Upper lobe of left lung (tissue), 6 donors: ENCODE measurements around the gene SEM1. TPM values are rescaled to one million over a fixed set of nuclear protein-coding genes. Genes with fewer than 3 reads are reported as not detected.

Source experiments
- ATAC-seq, 2 donors: fragments of 200-7000 bp; cut with Tn5 transposase; one replicate each; pipeline ENCODE4 v1.9.1; 2022; ENCODE audit warnings: mild to moderate bottlenecking in 2 of 2, moderate library complexity in 2 of 2; ENCODE audit not compliant: low FRiP score in 2 of 2
- DNase-seq, 2 donors: peaks; one replicate each; pipeline ENCODE4 v3.0.0-alpha.2; 2019 to 2020
- H3K27ac ChIP-seq, 4 donors: fragments of 200-600 bp; sonication (generic); one replicate each; pipeline ENCODE4 v1.5.1; 2016 to 2019
- H3K27me3 ChIP-seq, 4 donors: fragments of 200-600 bp; sonication (generic); one replicate each; pipeline ENCODE4 v1.5.1; 2017 to 2019
- H3K36me3 ChIP-seq, 4 donors: fragments of 200-600 bp; sonication (generic); one replicate each; pipeline ENCODE4 v1.5.1; 2016 to 2019
- H3K4me1 ChIP-seq, 4 donors: fragments of 200-600 bp; sonication (generic); one replicate each; pipeline ENCODE4 v1.5.1; 2018 to 2019
- H3K4me3 ChIP-seq, 4 donors: fragments of 200-600 bp; sonication (generic); one replicate each; pipeline ENCODE4 v1.5.1; 2017 to 2019; ENCODE audit warnings: mild to moderate bottlenecking in 2 of 4, moderate library complexity in 1 of 4
- H3K9me3 ChIP-seq, 4 donors: fragments of 200-600 bp; sonication (generic); one replicate each; pipeline ENCODE4 v1.5.1; 2018 to 2019
- EP300 ChIP-seq, 4 donors: sonication (generic); formaldehyde crosslinking; IDR thresholded peaks; one replicate each; pipeline ENCODE4 v1.5.1; 2017; ENCODE audit warnings: antibody characterized with exemption in 4 of 4, control low read depth in 2 of 4
- POLR2A ChIP-seq, 4 donors: fragments of 450-650 bp; IDR thresholded peaks; one replicate each; pipeline ENCODE4 v1.5.1; 2016 to 2017; ENCODE audit warnings: antibody characterized with exemption in 4 of 4, mild to moderate bottlenecking in 2 of 4
- POLR2AphosphoS5 ChIP-seq, 2 donors: sonication (generic); formaldehyde crosslinking; IDR thresholded peaks; one replicate each; pipeline ENCODE4 v1.5.1; 2017; ENCODE audit warnings: antibody characterized with exemption in 2 of 2
- WGBS, 2 donors: methylation state at CpG; one replicate each; pipeline ENCODE4 v1.1.5; 2017 to 2018; 5-methylcytosine and 5-hydroxymethylcytosine counted together
- total RNA-seq, 6 donors: library from RNA; depleted of rRNA in 4 of 6; stranded (reverse); fragments of >200 nt in 4 of 6; gene quantifications; one replicate each; pipeline versions ENCODE4 v1.1.0 to v1.2.1, GENCODE V29; 2016 to 2021
- TF ChIP-seq, protein P1 (sequence below), 6 experiments: fragments of 450-650 bp in 4 of 6; fragments of 200-600 bp in 2 of 6; sonication (generic) in 2 of 6; IDR thresholded peaks; one replicate each; pipeline ENCODE4 v1.5.1; 2016 to 2019; ENCODE audit warnings: antibody characterized with exemption in 6 of 6
- donor health status: DM: no; HTN: no; CAD: no; lungs with moderate emphysema.
- donor health status: DM: no; HTN: yes; CAD: no; lungs with severe emphysema.

SEM1 gene
- total RNA-seq, 6 donors from 2014 or later: 27.1 to 41.9 (median 32.9) TPM

DNA sequence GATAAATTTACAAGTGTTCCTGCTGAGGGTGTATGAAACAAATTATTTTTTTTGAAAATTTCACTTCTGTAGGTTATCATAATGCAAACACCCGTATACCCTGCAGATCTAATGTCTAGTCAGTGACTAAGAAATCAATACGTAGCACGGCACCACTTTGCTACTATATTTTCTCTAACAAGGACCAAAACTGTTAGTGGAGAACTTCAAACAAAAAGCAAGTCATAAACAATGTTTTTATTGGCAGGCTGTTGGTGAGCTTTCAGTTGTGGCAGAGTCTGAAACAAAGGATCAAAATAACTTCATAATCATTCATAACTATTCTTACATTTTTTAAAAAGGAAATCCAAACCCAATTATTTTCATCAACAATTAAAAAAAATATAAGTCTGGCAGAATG is 11.8 kb downstream of the SEM1 start:
- Histone ChIP-seq H3K9me3 (no peaks in the 10 kb centered on the region), H3K36me3 (peaks cover 0 to 11% (median 0%) of the 10 kb centered on the region in 4 donors), H3K27ac (no peak overlapping the region), H3K27me3 (no peaks in the 10 kb centered on the region), H3K4me1 (peaks cover 0 to 12% (median 2%) of the 10 kb centered on the region in 4 donors), H3K4me3 (no peak overlapping the region)
- WGBS, 2 donors: 88 to 89% methylated on average over 3 of the region's 3 CpGs
- no peak for ATAC-seq
- DNase-seq: no peak
- TF ChIP-seq EP300 (IDR thresholded peaks at IDR 0.05) (no peak), POLR2AphosphoS5 (IDR thresholded peaks at IDR 0.05) (no peak), POLR2A (IDR thresholded peaks at IDR 0.05) (no peak)
- TF ChIP-seq, protein P1, sequence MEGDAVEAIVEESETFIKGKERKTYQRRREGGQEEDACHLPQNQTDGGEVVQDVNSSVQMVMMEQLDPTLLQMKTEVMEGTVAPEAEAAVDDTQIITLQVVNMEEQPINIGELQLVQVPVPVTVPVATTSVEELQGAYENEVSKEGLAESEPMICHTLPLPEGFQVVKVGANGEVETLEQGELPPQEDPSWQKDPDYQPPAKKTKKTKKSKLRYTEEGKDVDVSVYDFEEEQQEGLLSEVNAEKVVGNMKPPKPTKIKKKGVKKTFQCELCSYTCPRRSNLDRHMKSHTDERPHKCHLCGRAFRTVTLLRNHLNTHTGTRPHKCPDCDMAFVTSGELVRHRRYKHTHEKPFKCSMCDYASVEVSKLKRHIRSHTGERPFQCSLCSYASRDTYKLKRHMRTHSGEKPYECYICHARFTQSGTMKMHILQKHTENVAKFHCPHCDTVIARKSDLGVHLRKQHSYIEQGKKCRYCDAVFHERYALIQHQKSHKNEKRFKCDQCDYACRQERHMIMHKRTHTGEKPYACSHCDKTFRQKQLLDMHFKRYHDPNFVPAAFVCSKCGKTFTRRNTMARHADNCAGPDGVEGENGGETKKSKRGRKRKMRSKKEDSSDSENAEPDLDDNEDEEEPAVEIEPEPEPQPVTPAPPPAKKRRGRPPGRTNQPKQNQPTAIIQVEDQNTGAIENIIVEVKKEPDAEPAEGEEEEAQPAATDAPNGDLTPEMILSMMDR (IDR thresholded peaks at IDR 0.05): no peak

DNA sequence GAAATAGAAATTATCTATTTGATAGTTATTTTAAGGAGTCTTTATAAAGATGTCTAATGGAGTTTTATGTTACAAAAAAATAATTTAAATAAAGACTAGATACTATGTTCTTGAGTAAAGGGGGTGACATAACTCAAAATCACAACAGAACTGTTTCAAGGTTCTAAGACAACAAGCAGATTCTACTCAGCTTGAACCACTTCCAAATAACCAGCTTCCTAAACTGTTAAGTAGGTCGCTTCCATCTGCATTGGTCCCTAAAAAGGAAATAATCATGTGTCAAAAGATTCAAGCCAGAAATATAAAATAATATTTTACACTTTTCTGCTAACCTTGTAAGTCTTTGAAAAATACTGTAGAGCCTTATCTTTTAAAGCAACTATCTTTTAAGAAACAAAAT is 14.1 kb downstream of the SEM1 start:
- TF ChIP-seq, protein P1 (IDR thresholded peaks at IDR 0.05): no peak
- no peak for TF ChIP-seq POLR2A (IDR thresholded peaks at IDR 0.05)
- TF ChIP-seq EP300 (IDR thresholded peaks at IDR 0.05): no peak
- TF ChIP-seq POLR2AphosphoS5 (IDR thresholded peaks at IDR 0.05): no peak
- no peak overlapping the region for H3K27ac ChIP-seq

DNA sequence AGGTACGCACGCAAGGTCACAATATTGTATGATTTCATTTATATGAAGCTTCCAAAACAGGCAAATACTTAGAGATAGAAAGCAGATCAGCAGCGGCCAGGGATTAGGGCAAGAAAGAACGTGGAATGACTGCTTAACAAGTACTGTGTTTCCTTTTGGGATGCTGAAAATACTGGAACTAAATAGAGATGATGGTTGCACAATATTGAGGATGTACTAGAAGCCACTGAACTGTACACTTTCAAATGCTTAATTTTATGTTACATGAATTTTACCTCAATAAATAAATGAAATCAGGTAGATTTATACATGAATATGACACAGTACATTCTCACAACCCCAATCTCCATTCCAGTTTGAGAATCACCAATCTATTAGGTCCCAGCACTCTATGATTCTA is 15.6 kb downstream of the SEM1 start:
- WGBS, 2 donors: 85 to 92% methylated on average over 4 of the region's 4 CpGs
- Histone ChIP-seq H3K27me3 (no peaks in the 10 kb centered on the region), H3K4me3 (no peak overlapping the region), H3K36me3 (peaks cover 0 to 30% (median 3%) of the 10 kb centered on the region in 4 donors), H3K27ac (no peak overlapping the region), H3K4me1 (peaks cover 0 to 7% (median 2%) of the 10 kb centered on the region in 4 donors), H3K9me3 (no peaks in the 10 kb centered on the region)
- DNase-seq: no peak
- no peak for ATAC-seq
- TF ChIP-seq POLR2AphosphoS5 (IDR thresholded peaks at IDR 0.05) (no peak), EP300 (IDR thresholded peaks at IDR 0.05) (no peak), POLR2A (IDR thresholded peaks at IDR 0.05) (no peak)
- TF ChIP-seq, protein P1 (IDR thresholded peaks at IDR 0.05): no peak

More for the DNA sequence above, 14.1 kb downstream of the SEM1 start:
- ATAC-seq (no peak), DNase-seq (no peak)
- no peaks in the 10 kb centered on the region for H3K9me3 ChIP-seq
- no peak overlapping the region for H3K4me3 ChIP-seq
- H3K4me1 ChIP-seq: peaks cover 0 to 7% (median 2%) of the 10 kb centered on the region in 4 donors
- H3K27me3 ChIP-seq: no peaks in the 10 kb centered on the region
- H3K36me3 ChIP-seq: peaks cover 0 to 26% (median 3%) of the 10 kb centered on the region in 4 donors
- 67 to 75% methylated on average over 1 of the region's 1 CpG for WGBS, 2 donors

DNA sequence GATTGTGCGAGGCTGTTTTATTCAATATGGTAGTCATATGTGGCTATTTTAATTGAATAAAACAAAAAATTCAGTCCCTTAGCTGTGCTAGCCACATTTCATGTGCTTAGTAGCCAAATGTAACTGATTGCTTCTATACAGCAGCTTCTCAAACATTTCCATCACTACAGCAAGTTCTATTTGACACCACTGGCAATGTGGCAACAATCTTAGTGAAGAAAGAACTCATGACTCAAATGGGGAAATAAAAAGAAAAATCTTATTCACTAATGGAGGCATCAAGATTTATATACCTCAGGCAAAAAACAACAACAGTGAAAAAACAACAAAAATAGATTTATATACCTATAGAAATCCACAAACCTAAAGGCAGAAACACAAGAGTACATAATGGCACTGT is 17.9 kb downstream of the SEM1 start:
- Histone ChIP-seq H3K27ac (no peak overlapping the region), H3K4me1 (peaks cover 0 to 7% (median 2%) of the 10 kb centered on the region in 4 donors), H3K9me3 (no peaks in the 10 kb centered on the region), H3K27me3 (no peaks in the 10 kb centered on the region), H3K36me3 (peaks cover 0 to 35% (median 3%) of the 10 kb centered on the region in 4 donors), H3K4me3 (no peak overlapping the region)
- no peak for ATAC-seq
- 94 to 100% methylated on average over 1 of the region's 1 CpG for WGBS, 2 donors
- TF ChIP-seq POLR2AphosphoS5 (IDR thresholded peaks at IDR 0.05): no peak
- no peak for TF ChIP-seq EP300 (IDR thresholded peaks at IDR 0.05)
- TF ChIP-seq, protein P1 (IDR thresholded peaks at IDR 0.05): no peak
- no peak for TF ChIP-seq POLR2A (IDR thresholded peaks at IDR 0.05)
- DNase-seq: no peak

DNA sequence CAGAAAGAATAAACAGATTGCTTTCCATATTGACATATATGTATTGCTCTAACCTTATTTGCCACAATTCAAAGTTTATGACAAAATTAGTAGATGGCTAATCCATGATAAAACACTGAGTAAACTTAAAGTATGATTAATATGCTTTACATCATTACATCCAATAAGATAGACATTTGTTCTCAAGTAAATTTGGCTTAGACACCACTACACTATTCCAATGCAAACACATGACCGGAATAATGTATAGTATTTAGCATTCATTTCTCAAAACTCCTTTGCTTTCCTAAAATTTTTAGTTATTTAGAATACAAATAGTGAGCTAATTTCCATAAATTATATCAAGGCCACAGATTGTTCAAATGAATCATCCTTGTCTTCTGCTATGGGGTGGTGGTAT is 20.2 kb downstream of the SEM1 start:
- H3K9me3 ChIP-seq: no peaks in the 10 kb centered on the region
- TF ChIP-seq POLR2A (IDR thresholded peaks at IDR 0.05): no peak
- TF ChIP-seq, protein P1 (IDR thresholded peaks at IDR 0.05): no peak
- no peak for TF ChIP-seq POLR2AphosphoS5 (IDR thresholded peaks at IDR 0.05)
- no peak for TF ChIP-seq EP300 (IDR thresholded peaks at IDR 0.05)
- H3K36me3 ChIP-seq: peaks cover 0 to 35% (median 3%) of the 10 kb centered on the region in 4 donors
- DNase-seq (no peak), ATAC-seq (no peak)
- 97 to 100% methylated on average over 1 of the region's 1 CpG for WGBS, 2 donors
- no peak overlapping the region for H3K27ac ChIP-seq
- H3K27me3 ChIP-seq: no peaks in the 10 kb centered on the region
- peaks cover 0 to 9% (median 3%) of the 10 kb centered on the region in 4 donors for H3K4me1 ChIP-seq
- no peak overlapping the region for H3K4me3 ChIP-seq
